HG03457 (cell line): ENCODE data around the gene ARHGEF37.
"Not testable (repeated sequence)": the region's sequence is repeated elsewhere in the genome, so short reads cannot be mapped to it uniquely, and the experiment has no call there.

ENCODE experiments used
- ATAC-seq: cut with Tn5 transposase; IDR thresholded peaks from one replicate; pipeline ENCODE4 v1.9.1; 2021; ENCODE audit warnings: moderate number of reproducible peaks; ENCODE audit not compliant: unreplicated experiment

Gene ARHGEF37

GRCh38 chr5:149581192-149581861 lies at the start of gene ARHGEF37:
Gene ARHGEF37, plus strand, starts transcription at chr5:149581498. Its CDS starts 16,272 bp downstream, at chr5:149597770.
- no peak for ATAC-seq

- no peak for ATAC-seq
Observed at GRCh38 chr5:149532413-149532812, 48.9 kb upstream of the ARHGEF37 start.

GRCh38 chr5:149535787-149536186 lies 45.5 kb upstream of the ARHGEF37 start:
- ATAC-seq, result not testable (repeated sequence)

- no peak for ATAC-seq
Observed at GRCh38 chr5:149537374-149537975, 43.8 kb upstream of the ARHGEF37 start.

- no peak for ATAC-seq
Observed at GRCh38 chr5:149540089-149540488, 41.2 kb upstream of the ARHGEF37 start.

- ATAC-seq, result no peak
Observed at GRCh38 chr5:149541893-149542292, 39.4 kb upstream of the ARHGEF37 start.

GRCh38 chr5:149543361-149544027 lies 37.8 kb upstream of the ARHGEF37 start:
- no peak for ATAC-seq

GRCh38 chr5:149544028-149544420 lies 37.3 kb upstream of the ARHGEF37 start:
- no peak for ATAC-seq

- no peak for ATAC-seq
Observed at GRCh38 chr5:149545327-149545726, 36.0 kb upstream of the ARHGEF37 start.

GRCh38 chr5:149546974-149547373 lies 34.3 kb upstream of the ARHGEF37 start:
- no peak for ATAC-seq

GRCh38 chr5:149549461-149550267 lies 31.6 kb upstream of the ARHGEF37 start:
- ATAC-seq, result peak; percentile 23

- no peak for ATAC-seq
Observed at GRCh38 chr5:149550268-149550583, 31.1 kb upstream of the ARHGEF37 start.

GRCh38 chr5:149550594-149551226 lies 30.6 kb upstream of the ARHGEF37 start:
- no peak for ATAC-seq

GRCh38 chr5:149551227-149552037 lies 29.9 kb upstream of the ARHGEF37 start, which contains the start of gene CSNK1A1:
Gene CSNK1A1, minus strand, starts transcription at chr5:149551439. Its CDS starts 475 bp downstream, at chr5:149550964.
- ATAC-seq, result peak; percentile 91

- no peak for ATAC-seq
Observed at GRCh38 chr5:149552038-149552494, 29.2 kb upstream of the ARHGEF37 start.

- no peak for ATAC-seq
Observed at GRCh38 chr5:149552553-149553160, 28.6 kb upstream of the ARHGEF37 start.

- ATAC-seq, result no peak
Observed at GRCh38 chr5:149559706-149560105, 21.6 kb upstream of the ARHGEF37 start.

GRCh38 chr5:149561848-149562247 lies 19.4 kb upstream of the ARHGEF37 start:
- ATAC-seq, result no peak

GRCh38 chr5:149563466-149563865 lies 17.8 kb upstream of the ARHGEF37 start:
- no peak for ATAC-seq
